Muscle of arm (tissue), 12 donors: ENCODE results near the gene STAG1. TPM values are rescaled to one million over a fixed set of nuclear protein-coding genes. Genes with fewer than 3 reads are reported as not detected.
"Not testable (repeated sequence)": the region's sequence is repeated elsewhere in the genome, so short reads cannot be mapped to it uniquely, and the experiment has no call there.

Source experiments
- DNase-seq: peaks from one replicate; pipeline ENCODE4 v3.0.0-alpha.2; 2013
- polyA plus RNA-seq, 12 donors: library from polyadenylated mRNA; unstranded; fragments of 120-200 nt; gene quantifications; one replicate each; pipeline ENCODE4 v1.2.1, GENCODE V29; 2013; ENCODE audit not compliant: insufficient read length in 12 of 12

The STAG1 gene
- polyA plus RNA-seq, 12 donors = 28.7 to 42.8 (median 38.2) TPM; not detected in 1

DNA sequence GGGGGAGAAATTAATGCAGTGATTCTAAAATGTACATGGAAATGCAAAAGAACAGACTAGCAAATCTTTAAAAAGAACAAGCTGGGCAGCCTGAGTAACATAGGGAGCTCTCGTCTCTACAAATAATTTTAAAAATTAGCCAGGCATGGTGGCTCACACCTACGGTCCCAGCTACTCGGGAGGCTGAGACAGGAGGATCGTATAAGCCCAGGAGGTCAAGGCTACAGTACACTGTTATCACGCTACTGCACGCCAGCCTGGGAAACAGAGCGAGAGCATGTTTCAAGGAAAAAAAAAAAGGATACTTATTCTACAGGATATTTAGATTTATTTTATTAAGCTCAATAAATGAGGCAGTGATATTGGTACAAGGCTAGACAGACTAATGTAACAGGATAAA lies 40.9 kb downstream of the STAG1 start:
- DNase-seq = no peak

DNA sequence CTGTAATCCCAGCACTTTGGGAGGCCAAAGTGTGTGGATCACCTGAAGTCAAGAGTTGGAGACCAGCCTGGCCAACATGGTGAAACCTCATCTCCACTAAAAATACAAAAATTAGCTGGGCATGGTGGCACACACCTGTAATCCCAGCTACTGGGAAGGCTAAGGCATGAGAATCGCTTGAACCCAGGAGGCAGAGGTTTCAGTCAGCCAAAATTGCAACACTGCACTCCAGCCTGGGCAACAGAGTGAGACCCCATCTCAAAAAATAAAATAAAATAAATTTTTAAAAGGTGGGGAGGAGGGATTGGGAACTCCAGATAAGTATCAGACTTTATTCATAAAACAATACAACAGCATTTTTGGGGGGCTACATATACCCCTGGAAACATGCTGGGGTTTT lies 42.4 kb downstream of the STAG1 start:
- DNase-seq = not testable (repeated sequence)

DNA sequence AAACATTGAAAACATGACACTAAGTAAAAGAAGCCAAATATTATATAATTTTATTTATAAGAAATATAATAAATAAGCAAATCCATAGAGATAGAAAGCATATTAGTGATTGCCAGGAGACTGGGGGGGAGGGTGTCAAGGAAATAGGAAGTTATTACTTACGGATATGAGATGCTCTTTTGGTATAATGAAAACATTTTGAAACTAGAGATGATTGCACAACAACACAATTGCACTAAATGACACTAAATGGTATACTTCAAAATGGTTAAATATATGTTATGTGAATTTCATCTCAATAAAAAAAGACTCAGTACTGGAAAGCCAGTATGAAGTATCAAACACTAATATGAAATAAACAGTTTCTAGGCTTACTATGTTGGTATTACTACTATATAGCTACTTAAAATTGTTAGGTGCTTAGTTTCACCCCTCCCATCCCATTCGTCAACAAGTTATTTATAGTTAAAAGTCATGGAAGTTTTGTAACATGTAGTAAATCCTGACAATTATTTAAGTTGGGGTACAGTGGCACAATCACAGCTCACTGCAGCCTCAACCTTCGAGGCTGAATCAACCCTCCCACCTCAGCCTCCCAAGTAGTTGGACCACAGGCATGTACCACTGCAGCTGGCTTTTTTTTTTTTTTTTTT lies 43.7 kb downstream of the STAG1 start:
- DNase-seq = no peak

DNA sequence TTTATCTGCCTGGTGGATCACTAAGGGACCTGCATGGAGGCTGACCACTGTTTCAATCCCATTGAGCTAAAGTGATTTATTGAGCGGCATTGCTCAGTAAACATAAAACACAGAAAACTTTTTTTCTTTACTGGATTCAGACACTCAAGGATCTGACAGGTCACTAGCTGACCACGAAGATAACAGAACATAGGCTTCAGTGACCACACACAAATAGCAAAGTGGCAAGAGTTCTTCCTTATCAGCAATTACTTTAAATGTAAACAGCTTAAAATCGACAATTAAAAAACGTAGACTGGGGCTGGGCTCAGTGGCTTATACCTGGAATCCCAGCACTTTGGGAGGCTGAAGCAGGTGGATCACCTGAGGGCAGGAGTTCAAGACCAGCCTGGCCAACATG lies 48.7 kb downstream of the STAG1 start:
- DNase-seq = no peak

DNA sequence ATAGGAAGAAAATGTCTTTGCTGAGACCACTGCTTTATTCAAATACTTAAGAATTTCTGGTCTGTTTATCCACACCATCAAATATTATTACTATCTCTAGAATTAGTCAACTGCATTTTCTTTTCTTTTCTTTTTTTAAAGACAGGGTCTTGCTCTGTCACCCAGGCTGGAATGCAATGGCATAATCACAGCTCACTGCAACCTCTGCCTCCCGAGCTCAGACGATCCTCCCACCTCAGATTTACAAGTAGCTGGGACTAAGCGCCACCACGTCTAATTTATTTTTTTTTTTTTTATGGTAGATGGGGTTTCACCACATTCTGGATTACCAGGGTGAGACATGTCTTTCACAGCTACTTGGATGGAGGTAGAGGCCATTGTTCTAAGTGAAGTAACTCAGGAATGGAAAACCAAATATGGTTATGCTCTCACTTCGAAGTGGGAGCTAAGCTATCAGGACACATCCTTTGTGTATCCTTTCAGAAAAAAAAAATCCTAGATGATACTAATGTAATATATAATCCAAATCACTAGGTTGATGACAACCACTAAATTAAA lies 52.8 kb downstream of the STAG1 start:
- no peak for DNase-seq

DNA sequence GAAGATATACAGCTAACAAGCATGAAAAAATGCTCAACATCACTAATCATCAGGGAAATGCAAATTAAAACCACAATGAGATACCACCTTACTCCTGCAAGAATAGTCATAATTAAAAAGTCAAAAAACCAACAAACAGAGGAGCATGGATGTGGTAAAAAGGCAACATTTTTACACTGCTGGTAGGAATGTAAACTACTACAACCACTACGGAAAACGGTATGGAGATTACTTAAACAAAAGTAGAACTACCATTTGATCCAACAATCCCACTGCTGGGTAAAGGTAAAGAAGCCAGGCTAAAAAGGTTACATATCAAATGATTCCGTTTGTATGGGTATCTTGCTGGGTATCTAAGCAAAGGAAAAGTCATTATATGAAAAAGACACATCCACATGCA lies 53.8 kb downstream of the STAG1 start:
- no peak for DNase-seq

DNA sequence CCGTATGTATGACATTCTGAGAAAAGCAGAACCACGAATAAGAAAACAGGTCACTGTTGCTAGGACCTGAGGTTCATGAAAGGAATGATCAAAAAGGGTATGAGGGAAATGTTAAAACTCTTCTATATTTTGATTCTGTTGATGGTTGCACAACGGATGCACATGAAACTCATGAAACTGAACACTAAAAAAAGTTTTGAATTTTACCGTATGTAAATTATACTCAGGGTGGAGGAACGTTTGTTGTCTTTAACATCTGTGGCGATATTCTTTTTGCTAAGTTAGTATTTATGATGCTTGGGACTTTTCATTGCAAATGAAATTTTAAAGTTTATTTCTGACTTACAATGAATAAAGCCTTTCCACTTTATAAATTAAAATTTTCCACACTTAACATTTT lies 55.4 kb downstream of the STAG1 start:
- DNase-seq = no peak

DNA sequence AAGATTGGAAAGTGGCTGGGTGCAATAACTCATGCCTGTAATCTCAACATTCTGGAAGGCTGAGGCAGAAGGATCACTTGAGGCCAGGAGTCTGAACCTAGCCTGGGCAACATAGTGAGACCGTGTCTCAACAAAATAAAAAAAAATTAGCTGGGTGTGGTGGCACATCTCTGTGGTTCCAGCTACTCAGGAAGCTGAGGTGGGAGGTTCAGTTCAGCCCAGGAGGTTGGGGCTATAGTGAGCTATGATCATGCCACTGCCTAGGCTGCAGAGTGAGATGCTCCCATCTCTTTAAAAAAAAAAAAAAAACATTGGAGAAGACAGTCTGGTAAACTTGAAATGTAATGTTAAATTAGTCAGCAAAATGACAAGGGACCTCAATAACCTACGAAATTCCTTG lies 57.9 kb downstream of the STAG1 start:
- no peak for DNase-seq

DNA sequence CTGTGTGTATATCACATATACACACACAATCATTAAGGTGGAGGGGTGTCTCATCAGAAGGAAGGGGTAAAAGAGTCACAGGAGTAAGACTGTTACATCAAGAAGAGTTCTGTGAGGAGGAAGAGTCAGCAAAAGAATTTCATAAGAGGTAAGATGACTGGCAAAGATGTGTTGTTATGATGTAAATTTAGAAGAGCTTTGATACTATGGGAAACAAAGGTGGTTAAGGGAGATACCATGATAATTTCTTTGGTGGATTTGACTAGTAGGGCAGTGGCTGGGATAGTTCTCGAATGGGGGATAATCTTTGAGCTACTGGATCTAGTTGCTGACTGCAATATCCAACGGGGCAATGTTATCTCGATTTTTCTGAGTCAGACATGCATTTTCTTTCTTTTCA lies 61.6 kb downstream of the STAG1 start:
- DNase-seq = no peak

DNA sequence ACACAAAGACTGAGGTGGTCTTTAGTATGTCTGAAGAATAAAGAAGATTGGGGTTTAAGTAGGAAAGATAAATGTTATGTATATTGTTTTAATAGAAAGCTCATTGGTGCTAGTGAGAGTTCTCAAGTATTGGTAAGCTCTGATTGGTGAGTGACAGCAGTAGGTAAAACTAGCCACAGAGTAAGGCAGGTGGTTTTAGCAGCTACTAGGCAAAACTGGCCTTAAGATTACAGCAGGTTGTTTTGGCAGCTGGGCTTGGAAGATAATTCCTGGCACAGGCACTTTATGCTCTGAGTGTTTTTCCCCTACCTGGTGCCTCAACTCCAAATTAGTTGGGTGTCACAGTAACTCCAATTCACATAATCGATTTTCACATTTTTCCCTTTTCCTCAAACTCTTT lies 66.3 kb downstream of the STAG1 start:
- no peak for DNase-seq

DNA sequence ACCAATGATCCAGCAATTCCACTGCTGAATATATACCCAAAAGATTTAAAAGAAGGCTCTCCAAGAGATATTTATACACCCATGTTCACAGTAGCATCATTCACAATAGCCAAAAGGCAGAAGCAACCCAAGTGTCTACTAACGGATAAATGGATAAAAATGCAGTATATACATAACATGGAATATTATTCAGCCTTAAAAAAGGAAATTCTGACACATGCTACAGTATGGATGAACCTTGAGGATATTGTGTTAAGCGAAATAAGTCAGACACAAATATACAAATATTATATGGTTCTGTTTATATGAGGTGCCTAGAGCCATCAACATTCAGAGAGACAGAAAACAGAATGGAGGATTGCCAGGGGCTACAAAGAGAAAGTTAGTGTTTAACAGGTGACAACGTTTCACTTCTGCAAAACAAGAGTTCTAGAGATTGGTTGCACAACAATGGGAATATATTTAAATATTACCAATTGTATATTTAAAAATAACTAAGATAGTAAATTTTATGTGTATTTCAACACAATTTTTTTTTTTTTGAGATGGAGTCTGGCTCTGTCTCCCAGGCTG lies 69.4 kb downstream of the STAG1 start:
- DNase-seq = no peak

DNA sequence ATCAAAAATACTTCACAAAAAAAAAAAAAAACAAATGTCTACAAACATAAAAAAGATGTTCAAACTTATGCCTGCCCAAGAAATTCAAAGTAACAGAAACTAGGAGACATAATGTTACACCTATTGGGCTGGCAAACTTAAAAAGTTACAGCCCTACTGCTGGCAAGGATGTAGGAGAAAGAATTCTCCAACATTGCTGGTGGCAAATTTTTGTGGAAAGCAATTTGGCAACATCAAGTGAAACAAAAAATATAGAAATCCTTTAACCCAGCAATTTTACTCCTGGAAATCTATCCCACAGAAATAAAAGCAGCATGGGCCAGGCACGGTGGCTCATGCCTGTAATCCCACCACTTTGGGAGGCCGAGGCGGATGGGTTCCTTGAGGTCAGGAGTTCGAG lies 73.2 kb downstream of the STAG1 start:
- DNase-seq = no peak

DNA sequence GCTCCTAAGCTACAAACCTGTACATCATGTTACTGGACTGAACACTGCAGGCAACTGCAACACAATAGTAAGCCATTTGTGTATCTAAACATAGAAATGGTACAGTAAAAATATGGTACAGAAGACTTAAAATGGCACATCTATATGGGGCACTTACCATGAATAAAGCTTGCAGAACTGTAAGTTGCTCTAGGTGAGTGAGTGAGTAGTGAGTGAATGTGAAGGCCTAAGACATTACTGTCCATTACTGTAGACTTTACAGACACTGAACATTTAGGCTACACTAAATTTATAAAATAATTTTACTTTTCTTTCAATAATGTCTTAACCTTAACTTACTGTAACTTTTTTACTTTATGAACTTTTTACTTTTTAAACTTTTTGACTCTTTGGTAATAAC lies 76.2 kb downstream of the STAG1 start:
- DNase-seq = no peak

DNA sequence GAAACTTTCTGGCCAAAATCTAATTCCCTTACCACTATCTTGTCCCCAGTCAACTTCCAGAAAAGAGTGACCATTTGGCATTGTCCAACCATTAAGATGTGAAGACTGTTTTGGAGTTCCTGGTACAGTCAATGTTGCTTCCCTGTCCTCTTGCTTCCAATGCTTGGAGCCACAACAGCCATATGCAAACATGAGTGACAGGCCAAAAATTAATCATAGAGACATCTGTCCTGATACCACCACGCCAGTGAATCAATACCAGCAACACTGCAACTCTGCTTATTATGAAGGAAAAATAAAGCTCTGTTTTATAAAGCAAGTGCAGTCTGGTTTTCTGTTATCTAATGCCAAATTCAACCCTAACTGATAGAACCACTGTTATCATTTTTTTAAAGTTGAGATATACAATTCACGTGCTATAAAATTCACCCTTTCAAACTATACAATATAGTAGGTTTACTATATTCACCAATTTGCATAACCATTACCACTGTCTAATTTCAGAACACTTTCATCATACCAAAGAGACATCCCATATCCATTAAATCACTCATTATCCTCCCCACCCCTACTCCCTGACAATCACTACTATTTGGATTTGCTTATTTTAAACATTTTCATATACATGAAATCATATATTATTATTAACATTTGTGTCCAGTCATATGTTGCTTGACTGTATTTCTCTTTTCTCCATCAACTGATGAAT lies 76.9 kb downstream of the STAG1 start:
- no peak for DNase-seq

DNA sequence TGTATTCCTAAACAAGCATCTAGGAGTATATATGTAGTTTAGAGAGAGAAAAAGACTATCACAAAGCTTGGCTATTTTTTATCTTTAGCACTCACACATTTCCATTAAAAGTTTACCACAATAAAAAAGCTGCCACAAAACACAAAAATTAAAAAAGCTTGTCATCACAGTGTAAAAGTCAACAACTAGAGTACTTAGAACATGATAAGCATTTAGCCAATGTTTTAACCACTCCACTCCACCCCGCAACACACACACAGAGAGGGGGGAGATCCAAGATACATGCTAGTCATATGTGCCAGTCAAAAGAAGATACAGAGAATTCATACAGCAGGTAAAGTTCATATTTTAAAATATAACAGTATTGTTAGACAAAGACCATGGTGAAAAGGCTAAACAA lies 79.7 kb downstream of the STAG1 start:
- no peak for DNase-seq

DNA sequence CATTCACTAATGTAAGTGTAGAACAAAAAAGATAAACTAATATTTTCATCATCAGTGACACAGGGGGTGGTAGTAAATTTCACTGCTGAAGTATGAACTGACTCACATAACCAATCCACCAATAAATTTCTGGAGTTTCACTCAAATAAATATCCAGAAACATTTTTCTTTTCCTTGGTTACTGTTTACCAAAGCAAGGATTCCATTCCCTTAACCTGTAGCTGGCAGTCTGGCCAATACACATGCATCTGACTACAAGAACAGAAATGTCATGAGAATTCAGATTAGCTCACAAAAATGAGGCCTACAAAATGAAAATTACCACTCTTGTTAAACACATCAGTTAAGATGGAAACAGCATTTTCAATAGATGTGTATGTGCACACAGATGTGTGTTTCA lies 80.3 kb downstream of the STAG1 start:
- no peak for DNase-seq

DNA sequence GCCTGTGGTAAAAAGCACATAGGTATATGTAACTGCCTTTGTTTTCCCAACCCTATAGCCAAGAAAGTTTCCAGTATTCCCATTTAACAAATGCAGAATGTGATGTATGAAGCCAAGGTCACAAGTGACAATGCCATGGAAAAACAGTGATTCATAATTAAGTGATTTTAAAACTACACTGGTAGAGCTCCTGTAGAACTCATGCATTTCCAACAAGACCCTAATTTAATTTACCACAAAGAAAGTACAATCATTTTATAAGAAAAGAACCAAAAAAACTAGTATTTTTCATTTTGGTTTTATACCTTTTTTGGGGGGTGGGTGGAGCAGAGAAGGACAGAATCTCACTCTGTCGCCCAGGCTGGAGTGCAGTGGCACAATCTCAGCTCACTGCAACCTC lies 82.0 kb downstream of the STAG1 start:
- DNase-seq = no peak

DNA sequence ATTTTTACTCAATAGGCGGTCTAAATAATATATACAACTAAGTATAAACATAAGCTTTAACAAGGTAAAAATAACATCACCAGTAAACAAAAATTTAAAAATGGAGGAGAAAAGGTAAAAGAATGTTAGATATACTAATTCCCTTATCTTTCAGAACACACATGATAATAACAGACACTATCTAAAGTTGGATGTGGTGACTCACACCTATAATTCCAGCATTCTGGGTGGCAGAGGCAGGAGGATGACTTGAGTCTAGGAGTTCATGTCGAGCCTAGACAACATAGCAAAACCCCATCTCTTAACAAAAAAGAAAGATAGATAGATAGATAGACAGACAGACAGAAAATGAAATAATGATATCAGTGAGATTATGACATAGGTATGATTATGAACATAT lies 85.1 kb downstream of the STAG1 start:
- DNase-seq = no peak

DNA sequence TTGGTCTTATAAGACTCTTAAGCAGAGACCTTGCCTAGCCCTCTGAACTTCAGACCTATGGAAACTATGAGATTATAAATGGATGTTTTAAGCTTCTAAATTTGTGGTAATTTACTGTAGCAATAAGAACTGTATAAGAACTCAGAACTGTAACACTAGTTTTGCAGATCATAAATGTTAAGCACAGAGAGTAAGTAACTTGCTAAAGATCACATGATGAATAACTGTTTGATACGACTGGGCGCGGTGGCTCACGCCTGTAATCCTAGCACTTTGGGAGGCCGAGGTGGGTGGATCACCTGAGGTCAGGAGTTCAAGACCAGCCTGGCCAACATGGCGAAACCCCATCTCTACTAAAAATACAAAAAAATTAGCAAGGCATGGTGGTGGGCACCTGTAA lies 85.9 kb downstream of the STAG1 start:
- not testable (repeated sequence) for DNase-seq

DNA sequence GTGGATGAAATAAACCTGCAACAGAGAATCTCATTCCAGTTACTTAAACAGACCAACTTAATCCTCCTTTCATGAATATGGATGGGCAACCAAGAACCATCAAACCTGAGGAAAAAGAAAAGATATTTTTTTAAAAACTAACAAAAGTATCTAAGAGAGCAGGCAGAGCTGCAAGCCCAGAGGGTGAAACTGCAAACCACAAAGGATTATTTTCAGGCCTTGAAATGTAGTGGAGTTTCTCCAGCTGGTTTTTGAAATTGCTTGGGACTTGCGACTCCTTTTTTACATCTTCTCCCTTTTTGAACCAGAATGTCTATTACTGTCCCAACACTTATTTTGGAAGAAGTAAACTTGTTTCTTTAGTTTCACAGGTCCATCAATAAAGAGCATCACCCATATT lies 87.4 kb downstream of the STAG1 start:
- no peak for DNase-seq

DNA sequence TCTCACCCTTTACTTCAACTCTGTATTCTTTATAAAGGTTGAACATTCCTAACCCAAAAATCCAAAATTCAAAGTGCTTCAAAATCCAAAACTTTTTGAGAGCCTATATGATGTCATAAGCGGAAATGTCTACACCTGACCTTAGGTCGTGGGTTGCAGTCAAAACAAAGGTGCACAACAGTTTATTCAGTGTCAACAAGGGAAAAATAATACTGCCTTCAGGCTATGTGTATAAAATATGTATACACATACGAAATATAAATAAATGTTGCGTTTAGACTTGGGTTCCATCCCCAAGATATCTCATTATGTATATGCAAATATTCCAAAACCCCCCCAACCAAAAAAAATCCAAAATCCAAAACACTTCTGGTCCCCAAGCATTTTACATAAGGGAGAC lies 90.9 kb downstream of the STAG1 start:
- no peak for DNase-seq

DNA sequence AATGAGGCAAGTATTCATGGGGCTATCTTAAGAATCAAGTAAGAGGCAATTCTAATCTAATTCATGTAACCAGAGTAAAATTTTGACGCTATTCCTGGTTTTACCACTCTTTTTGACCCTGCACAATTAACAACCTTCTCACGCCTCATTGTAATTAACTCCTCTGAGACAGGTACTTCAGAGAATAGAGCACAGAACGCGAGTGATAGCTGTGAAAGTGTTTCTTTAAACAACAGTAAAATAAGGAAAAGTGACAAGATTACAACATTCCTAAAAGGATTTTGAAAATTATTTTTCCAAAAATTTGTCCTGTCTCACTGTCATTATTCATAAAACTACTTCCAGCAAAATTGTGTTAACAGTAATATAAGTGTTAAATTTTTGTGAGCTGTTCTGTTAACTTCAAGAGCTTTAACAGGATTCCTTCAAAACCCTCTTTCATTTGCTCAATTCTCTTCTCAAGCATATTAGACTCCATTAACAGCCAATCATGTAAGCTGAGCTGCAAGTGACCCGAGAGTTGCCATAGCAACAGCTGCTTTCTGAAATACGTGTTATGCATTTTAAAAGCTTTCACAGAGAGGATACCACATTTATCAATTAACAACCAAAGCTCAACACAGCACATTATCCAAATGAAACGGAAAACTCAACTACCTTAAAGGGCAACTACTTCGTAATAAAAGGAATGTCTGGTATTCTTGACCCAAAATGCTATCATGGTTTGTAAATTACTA lies 93.1 kb downstream of the STAG1 start:
- peak; percentile 26 for DNase-seq

DNA sequence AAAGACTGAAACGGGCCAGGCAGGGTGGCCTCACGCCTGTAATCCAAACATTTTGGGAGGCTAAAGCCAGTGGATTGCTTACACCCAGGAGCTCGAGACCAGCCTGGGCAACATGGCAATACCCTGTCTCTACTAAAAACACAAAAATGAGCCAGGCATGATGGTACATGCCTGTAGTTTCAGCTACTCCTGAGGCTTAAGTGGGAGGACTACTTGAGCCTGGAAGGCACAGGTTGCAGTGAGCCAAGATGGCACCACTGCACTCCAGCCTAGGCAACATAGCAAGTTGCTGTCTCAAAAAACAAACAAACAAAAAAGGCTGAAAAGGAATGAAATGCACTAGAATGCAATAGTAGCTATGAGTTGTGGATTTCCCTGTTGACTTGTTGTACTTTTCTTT lies 94.7 kb downstream of the STAG1 start:
- DNase-seq = no peak
